ENCODE data around the gene XAGE2. TPM values are rescaled to one million over a fixed set of nuclear protein-coding genes. Genes with fewer than 3 reads are reported as not detected.

The XAGE2 gene
- total RNA-seq, 1 donor from 2014 or later: 5.2 TPM

- ATAC-seq (no peak), DNase-seq (no peak)
- Histone ChIP-seq H3K4me1 (no peaks in the 10 kb centered on the region), H3K9me3 (no peaks in the 10 kb centered on the region), H3K36me3 (no peaks in the 10 kb centered on the region), H3K4me3 (no peak overlapping the region), H3K27ac (no peak overlapping the region), H3K27me3 (no peaks in the 10 kb centered on the region)
- TF ChIP-seq CTCF (IDR thresholded peaks at IDR 0.05): no peak
- intact Hi-C loops (cut with DNase I): no loop called here
These were observed 22.4 kb upstream of the XAGE2 start for GRCh38 chrX:52346174-52347165.

GRCh38 chrX:52349681-52350080 is 19.1 kb upstream of the XAGE2 start:
- H3K36me3 ChIP-seq: no peaks in the 10 kb centered on the region
- intact Hi-C loops (cut with DNase I): no loop called here
- H3K27ac ChIP-seq: no peak overlapping the region
- no peak for ATAC-seq
- TF ChIP-seq CTCF (IDR thresholded peaks at IDR 0.05): no peak
- DNase-seq: no peak
- no peaks in the 10 kb centered on the region for H3K9me3 ChIP-seq
- H3K4me3 ChIP-seq: no peak overlapping the region
- no peaks in the 10 kb centered on the region for H3K4me1 ChIP-seq
- H3K27me3 ChIP-seq: no peaks in the 10 kb centered on the region

GRCh38 chrX:52352551-52352950 is 16.3 kb upstream of the XAGE2 start:
- DNase-seq: no peak
- ATAC-seq: no peak
- TF ChIP-seq CTCF (IDR thresholded peaks at IDR 0.05): no peak

GRCh38 chrX:52353838-52354237 is 15.0 kb upstream of the XAGE2 start:
- Histone ChIP-seq H3K27me3 (no peaks in the 10 kb centered on the region), H3K4me1 (no peaks in the 10 kb centered on the region), H3K4me3 (no peak overlapping the region), H3K36me3 (no peaks in the 10 kb centered on the region), H3K27ac (no peak overlapping the region), H3K9me3 (no peaks in the 10 kb centered on the region)
- intact Hi-C loops (cut with DNase I): no loop called here
- no peak for TF ChIP-seq CTCF (IDR thresholded peaks at IDR 0.05)
- ATAC-seq (no peak), DNase-seq (no peak)

More at GRCh38 chrX:52352551-52352950, 16.3 kb upstream of the XAGE2 start:
- Histone ChIP-seq H3K27ac (no peak overlapping the region), H3K4me3 (no peak overlapping the region), H3K36me3 (no peaks in the 10 kb centered on the region), H3K4me1 (no peaks in the 10 kb centered on the region), H3K9me3 (no peaks in the 10 kb centered on the region), H3K27me3 (no peaks in the 10 kb centered on the region)
- intact Hi-C loops (cut with DNase I): no loop called here

GRCh38 chrX:52355108-52355507 is 13.7 kb upstream of the XAGE2 start:
- intact Hi-C loops (cut with DNase I): no loop called here
- H3K4me3 ChIP-seq: no peak overlapping the region
- ATAC-seq: no peak
- no peaks in the 10 kb centered on the region for H3K4me1 ChIP-seq
- no peak for TF ChIP-seq CTCF (IDR thresholded peaks at IDR 0.05)
- no peaks in the 10 kb centered on the region for H3K36me3 ChIP-seq
- H3K27me3 ChIP-seq: no peaks in the 10 kb centered on the region
- no peaks in the 10 kb centered on the region for H3K9me3 ChIP-seq
- no peak for DNase-seq
- no peak overlapping the region for H3K27ac ChIP-seq
